GM20000 (cell line): ENCODE data around the gene PKD1L1.

Experiments used
- DNase-seq: peaks from one replicate; pipeline ENCODE4 v3.0.0; 2012; ENCODE audit warnings: low spot score
- CTCF ChIP-seq: IDR thresholded peaks from 2 replicates; pipeline ENCODE4 v1.5.1; 2012; ENCODE audit warnings: mild to moderate bottlenecking, control low read depth; ENCODE audit errors: extremely low read depth, missing control alignments

PKD1L1 gene

GRCh38 chr7:47968847-47969774 lies 20.8 kb upstream of the PKD1L1 start:
- peak; percentile 76 for DNase-seq
- TF ChIP-seq CTCF: peak; percentile 79

GRCh38 chr7:47967708-47968107 lies 19.4 kb upstream of the PKD1L1 start:
- no peak for TF ChIP-seq CTCF
- DNase-seq: no peak

- DNase-seq: no peak
- TF ChIP-seq CTCF: no peak
Observed at GRCh38 chr7:47967123-47967522, 18.9 kb upstream of the PKD1L1 start.

GRCh38 chr7:47965456-47965855 lies 17.2 kb upstream of the PKD1L1 start:
- no peak for DNase-seq
- TF ChIP-seq CTCF: no peak

GRCh38 chr7:47962262-47962661 lies 14.0 kb upstream of the PKD1L1 start:
- no peak for TF ChIP-seq CTCF

GRCh38 chr7:47957156-47957555 lies 8.9 kb upstream of the PKD1L1 start:
- DNase-seq: no peak
- no peak for TF ChIP-seq CTCF

More at GRCh38 chr7:47962262-47962661, 14.0 kb upstream of the PKD1L1 start:
- DNase-seq: no peak

GRCh38 chr7:47956220-47956619 lies 8.0 kb upstream of the PKD1L1 start:
- no peak for DNase-seq
- no peak for TF ChIP-seq CTCF
